Measurements from ENCODE around the gene ANKRD55.

DNA sequence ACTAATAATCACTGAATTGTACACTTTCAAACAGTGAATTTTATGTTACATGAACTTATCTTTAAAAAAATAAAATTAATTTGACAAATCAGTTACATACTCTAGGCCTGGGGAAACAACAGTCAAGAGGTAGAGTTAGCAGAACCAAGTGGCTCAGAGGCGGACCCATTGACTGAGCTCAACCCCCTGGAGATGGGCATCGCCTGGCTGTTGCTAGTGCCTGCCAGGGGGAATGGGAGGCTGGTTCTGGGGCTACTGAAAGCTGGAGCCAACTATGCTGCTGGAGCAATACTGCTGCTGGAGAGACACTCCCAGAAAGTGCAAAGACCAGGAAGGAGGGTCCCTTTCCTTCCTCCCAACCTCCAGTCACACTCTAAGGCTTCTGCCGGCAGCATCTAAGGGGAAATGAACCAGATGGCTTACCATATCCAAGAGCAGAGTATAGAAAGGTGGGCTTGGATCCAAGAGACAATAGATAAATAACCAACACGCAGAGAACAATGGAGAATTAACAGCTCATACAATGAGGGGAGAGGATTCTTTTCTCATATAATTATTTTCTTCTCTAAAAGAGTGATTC, 40.3 kb upstream of the ANKRD55 start:
- TF ChIP-seq CTCF (IDR thresholded peaks at IDR 0.05): no peak
- no peak for TF ChIP-seq EP300 (IDR thresholded peaks at IDR 0.05)
- TF ChIP-seq POLR2AphosphoS5 (IDR thresholded peaks at IDR 0.05): no peak
- TF ChIP-seq POLR2A (IDR thresholded peaks at IDR 0.05): no peak

Data from suprapubic skin (tissue), 4 donors.